HT1080 (cell line): ENCODE measurements around the gene UGDH. TPM values are rescaled to one million over a fixed set of nuclear protein-coding genes. Genes with fewer than 3 reads are reported as not detected.

Experiments used
- DNase-seq: peaks from one replicate; pipeline ENCODE4 v3.0.0-alpha.2; 2015; ENCODE audit warnings: low read depth
- total RNA-seq: library from RNA; depleted of rRNA; stranded (reverse); fragments of >200 nt; shearing (Covaris generic); gene quantifications from 2 replicates; pipeline ENCODE4 v1.2.3, GENCODE V29; 2014; rRNA removed

The UGDH gene
- total RNA-seq, 1 experiment from 2014 or later, result 25.1 TPM

DNA sequence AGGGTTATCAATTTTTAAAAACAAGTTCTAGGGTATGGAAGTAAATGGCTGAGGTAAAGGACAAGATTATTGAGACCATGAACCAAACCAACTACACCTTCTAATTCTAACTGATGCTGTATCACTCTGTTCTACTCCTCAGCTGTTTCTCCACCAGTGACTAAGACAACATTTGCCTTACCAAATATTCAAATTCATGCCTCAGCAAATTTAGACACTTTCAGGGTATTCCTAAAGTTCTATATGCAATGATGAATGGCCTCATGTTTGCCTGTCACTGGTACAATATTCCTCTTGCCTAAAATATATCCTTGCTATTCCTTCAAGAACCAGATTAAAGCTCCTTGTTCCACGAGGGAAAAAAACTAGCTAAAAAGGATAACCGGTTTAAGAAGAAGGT is 73.5 kb downstream of the UGDH start:
- no peak for DNase-seq

DNA sequence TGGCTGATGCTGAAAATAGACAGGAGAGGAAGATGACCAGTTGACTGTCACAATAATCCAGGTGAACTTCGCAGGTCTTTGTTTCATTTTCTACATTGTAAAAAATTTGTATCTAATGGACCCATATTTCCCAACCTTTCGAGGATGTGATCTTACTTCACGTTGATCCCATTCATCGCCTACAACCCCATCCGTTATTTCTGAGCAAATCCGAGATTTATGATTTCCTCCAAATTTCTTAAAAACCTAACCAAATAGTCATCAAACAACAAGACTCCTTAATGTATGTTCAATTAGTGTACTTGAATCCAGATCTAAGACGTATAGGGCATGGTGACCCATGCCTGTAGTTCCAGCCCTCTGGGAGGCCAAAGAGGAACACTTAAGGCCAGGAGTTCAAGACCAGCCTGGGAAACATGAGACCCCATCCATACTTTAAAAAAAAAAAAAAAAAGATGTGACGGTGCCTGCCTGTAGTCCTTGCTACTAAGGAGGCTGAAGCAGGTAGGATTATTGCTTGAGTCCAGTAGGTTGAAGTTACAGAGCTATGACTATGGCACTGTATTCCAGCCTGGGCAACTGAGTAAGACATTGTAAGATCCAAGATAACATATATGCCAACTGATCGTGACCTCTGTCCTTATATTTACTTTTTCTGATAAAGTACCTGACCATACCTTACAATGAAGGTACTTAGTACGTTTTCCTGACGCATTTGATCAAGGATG is 74.2 kb downstream of the UGDH start:
- no peak for DNase-seq

DNA sequence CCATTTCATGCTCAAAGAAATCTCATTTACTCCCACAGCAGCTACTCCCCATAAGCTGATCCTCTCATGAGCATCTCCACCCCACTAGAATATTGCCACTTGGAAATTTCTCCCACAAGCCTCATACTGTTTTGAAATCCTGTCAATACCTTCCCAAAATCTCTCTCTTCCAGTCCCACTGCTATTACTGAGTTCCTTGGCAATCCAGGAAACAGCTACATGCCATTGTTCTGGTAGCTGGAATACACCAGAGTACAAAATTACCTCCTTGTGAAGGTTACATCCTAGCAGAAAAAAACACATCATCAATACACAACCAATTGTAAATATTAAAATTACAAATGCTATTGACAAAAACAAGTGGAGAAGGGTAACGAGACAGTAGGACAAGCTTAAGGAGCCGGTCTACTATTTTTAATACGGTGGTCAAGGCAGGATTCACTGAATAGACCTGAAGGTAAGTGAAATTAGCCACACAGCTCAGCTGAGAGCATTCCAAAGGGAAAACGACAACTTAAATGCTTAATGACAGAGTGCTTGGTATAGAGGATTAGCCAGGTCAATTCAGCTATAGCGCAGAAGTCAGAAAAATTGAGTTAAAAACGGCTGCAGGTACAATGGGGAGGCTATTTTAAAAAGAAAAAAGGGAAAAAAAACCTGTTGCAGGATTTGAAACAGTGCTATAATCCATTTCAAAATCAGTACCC is 74.9 kb downstream of the UGDH start:
- no peak for DNase-seq

DNA sequence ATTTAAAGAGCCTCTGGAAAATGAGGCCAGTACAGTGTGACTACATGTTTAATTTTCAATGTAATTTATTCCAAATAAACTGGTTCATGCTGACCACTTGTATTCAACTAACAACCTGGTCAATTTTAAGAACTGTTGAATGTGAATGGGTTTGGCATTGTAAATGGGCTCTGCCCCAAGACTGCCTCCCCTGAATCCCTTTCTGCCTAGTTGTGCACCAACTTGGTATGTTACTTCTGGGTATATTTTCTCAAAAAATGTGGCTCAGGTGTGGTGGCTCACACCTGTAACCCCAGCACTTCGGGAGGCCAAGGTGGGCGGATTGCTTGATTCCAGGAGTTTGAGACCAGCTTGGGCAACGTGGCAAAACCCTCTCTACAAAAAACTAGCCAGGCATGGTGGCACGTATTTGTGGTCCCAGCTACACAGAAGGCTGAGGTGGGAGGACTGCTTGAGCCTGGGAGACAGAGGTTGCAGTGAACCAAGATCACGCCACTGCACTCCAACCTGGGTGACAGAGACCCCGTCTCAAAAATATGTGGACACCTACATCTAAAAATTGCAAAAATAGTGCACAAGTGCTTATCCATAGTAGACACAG is 75.7 kb downstream of the UGDH start:
- DNase-seq, result no peak

DNA sequence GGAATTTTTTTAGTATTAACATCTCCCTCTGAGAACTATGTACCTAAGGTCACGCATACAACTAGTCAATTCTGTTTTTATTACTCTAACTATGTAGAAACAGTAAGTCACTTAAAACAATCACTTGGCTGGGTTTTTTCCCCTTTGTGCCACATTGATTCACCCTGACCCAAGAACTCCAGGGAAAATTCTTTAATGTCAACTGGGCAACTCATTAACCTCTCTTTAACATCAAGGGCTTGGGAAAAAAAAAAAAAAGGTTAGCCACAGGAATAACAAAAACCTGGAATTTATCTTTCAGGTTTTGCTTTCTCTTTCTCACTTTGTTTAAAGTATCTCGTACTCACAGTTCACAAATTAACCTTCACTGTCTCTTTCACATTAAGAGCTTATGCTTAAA is 76.6 kb downstream of the UGDH start:
- no peak for DNase-seq

Other genes starting within 250 kb of the UGDH start
- gene RFC1, start 161.1 kb downstream of the UGDH start, total RNA-seq, result 27.7 and 40.9 TPM in 2 replicates
- gene KLB, start 120.5 kb downstream of the UGDH start, total RNA-seq, result not detected in 2 replicates
- 1,343 and 2,018 TPM in 2 replicates for gene RPL9, start 68.5 kb downstream of the UGDH start, total RNA-seq
- gene LIAS, start 68.4 kb downstream of the UGDH start, total RNA-seq, result 17.4 and 18.4 TPM in 2 replicates
- 1.2 and 1.8 TPM in 2 replicates for gene SMIM14, start 111.4 kb upstream of the UGDH start, total RNA-seq
- gene UBE2K, start 170.7 kb upstream of the UGDH start, total RNA-seq, result 26.9 and 102 TPM in 2 replicates